Adrenal gland (tissue), 12 donors: ENCODE results near the gene WNT3. TPM values are rescaled to one million over a fixed set of nuclear protein-coding genes. Genes with fewer than 3 reads are reported as not detected.

ENCODE experiments used
- DNase-seq, 7 donors: peaks; one replicate each; pipeline ENCODE4 v3.0.0-alpha.2; 2019 to 2020
- H3K27ac ChIP-seq, 5 donors: fragments of 200-600 bp; sonication (generic) in 4 of 5; 1 replicate in 3 of 5; 2 replicates in 2 of 5; pipeline versions ENCODE4 v1.5.1 to v1.8.0; 2016 to 2020; ENCODE audit warnings: mild to moderate bottlenecking in 1 of 5
- H3K27me3 ChIP-seq: fragments of 200-600 bp; 2 replicates; pipeline ENCODE4 v1.8.0; 2021
- H3K36me3 ChIP-seq, 2 donors: fragments of 200-600 bp; replicated peaks in 1 of 2; 1 replicate in 1 of 2; 2 replicates in 1 of 2; pipeline versions ENCODE4 v1.5.1 to v1.8.0; 2018 to 2022
- H3K4me1 ChIP-seq, 2 donors: fragments of 200-600 bp; replicated peaks in 1 of 2; 1 replicate in 1 of 2; 2 replicates in 1 of 2; pipeline versions ENCODE4 v1.5.1 to v1.8.0; 2018 to 2021
- H3K4me3 ChIP-seq, 4 donors: fragments of 200-600 bp; sonication (generic) in 3 of 4; one replicate each; pipeline ENCODE4 v1.5.1; 2016 to 2018
- H3K9me3 ChIP-seq, 3 donors: fragments of 200-600 bp; sonication (generic) in 1 of 3; replicated peaks in 1 of 3; 1 replicate in 2 of 3; 2 replicates in 1 of 3; pipeline versions ENCODE4 v1.5.1 to v1.8.0; 2016 to 2021
- CTCF ChIP-seq, 6 experiments: fragments of 450-650 bp in 4 of 6; fragments of 200-600 bp in 2 of 6; sonication (generic) in 1 of 6; IDR thresholded peaks; 1 replicate in 5 of 6; 2 replicates in 1 of 6; pipeline versions ENCODE4 v1.5.1 to v1.8.0; 2016 to 2021; ENCODE audit warnings: antibody characterized with exemption in 6 of 6, mild to moderate bottlenecking in 2 of 6, moderate library complexity in 1 of 6
- POLR2A ChIP-seq, 2 donors: fragments of 450-650 bp; IDR thresholded peaks; one replicate each; pipeline ENCODE4 v1.6.1; 2017; ENCODE audit warnings: antibody characterized with exemption in 2 of 2, mild to moderate bottlenecking in 2 of 2, moderate library complexity in 1 of 2
- WGBS, 4 donors: extraction: QIAGEN DNeasy Blood & Tissue Kit in 2 of 4; methylation state at CpG; one replicate each; pipeline versions ENCODE4 v1.1.5 to v1.1.7; 2013 to 2017; 5-methylcytosine and 5-hydroxymethylcytosine counted together
- intact Hi-C, 2 donors: fragments of 100-400 bp; cut with DNase I; formaldehyde crosslinking; loops; one replicate each; pipeline versions ENCODE4 v1.14.1 to v1.15.0; 2022 to 2023
- polyA plus RNA-seq, 3 donors: library from polyadenylated mRNA; stranded (reverse); fragments of 200-250 nt in 2 of 3; fragments of 350-450 nt in 1 of 3; fragmentation: Illumina TruSeq in 1 of 3; extraction: RNeasy Lipid Tissue Mini Kit (QIAGEN cat#74804) in 1 of 3; gene quantifications; one replicate each; pipeline ENCODE4 v1.2.3, GENCODE V29; 2013 to 2014
- total RNA-seq, 9 donors: library from RNA; depleted of rRNA in 4 of 9; stranded (reverse); fragments of >200 nt in 4 of 9; fragments of 120-200 nt in 1 of 9; fragmentation: NEBNext Ultra II Directional in 1 of 9; extraction: Animal tissue kit (Norgen Biotek cat#: 25700) in 1 of 9; gene quantifications; one replicate each; pipeline versions ENCODE4 v1.1.0 to v1.2.4, GENCODE V29; 2013 to 2023
- donor health status: healthy with polysubstance abuse.
- donor health status: Bipolar disorder and iron deficiency.
- donor health status: DM: yes; HTN: yes; CAD: no.
- donor health status: DM: no; HTN: no; CAD: no.
- donor health status: DM: no; HTN: no; CAD: no.
- donor health status: DM: yes; HTN: yes; CAD: no.

Gene WNT3
- total and polyA plus RNA-seq, 12 donors: 0.16 to 1.1 (median 0.46) TPM; not detected in 2

- 68 to 80% (median 77%) methylated on average over 7 to 8 of the region's 8 CpGs for WGBS, 4 donors
- Histone ChIP-seq H3K4me3 (no peak overlapping the region), H3K9me3 (no peaks in the 10 kb centered on the region), H3K36me3 (no peaks in the 10 kb centered on the region), H3K4me1 (peaks cover 2 to 9% of the 10 kb centered on the region in 2 donors), H3K27me3 (peaks cover 41% of the 10 kb centered on the region), H3K27ac (no peak overlapping the region)
- DNase-seq: no peak
- intact Hi-C loops: no loop called here
- TF ChIP-seq POLR2A (IDR thresholded peaks at IDR 0.05) (no peak), CTCF (IDR thresholded peaks at IDR 0.05) (no peak)
Measured at GRCh38 chr17:46823657-46824056, 5.2 kb upstream of the WNT3 start.

- TF ChIP-seq POLR2A (IDR thresholded peaks at IDR 0.05) (no peak), CTCF (IDR thresholded peaks at IDR 0.05) (peak in 3 of 6 experiments; percentile 36 to 47 (median 40))
- intact Hi-C loops: no loop called here
- Histone ChIP-seq H3K36me3 (no peaks in the 10 kb centered on the region), H3K4me1 (peaks cover 8 to 14% of the 10 kb centered on the region in 2 donors), H3K9me3 (no peaks in the 10 kb centered on the region), H3K27me3 (peaks cover 51% of the 10 kb centered on the region), H3K27ac (no peak overlapping the region), H3K4me3 (no peak overlapping the region)
- DNase-seq: no peak
- 8 to 23% (median 18%) methylated on average over 6 to 35 of the region's 35 CpGs for WGBS, 4 donors
Measured at GRCh38 chr17:46822388-46822921, 4.0 kb upstream of the WNT3 start.

GRCh38 chr17:46821482-46822387, 3.2 kb upstream of the WNT3 start:
- no peak for DNase-seq
- H3K4me3 ChIP-seq: no peak overlapping the region
- H3K9me3 ChIP-seq: no peaks in the 10 kb centered on the region
- intact Hi-C loops: no loop called here
- no peaks in the 10 kb centered on the region for H3K36me3 ChIP-seq
- H3K4me1 ChIP-seq: peaks cover 8 to 14% of the 10 kb centered on the region in 2 donors
- no peak for TF ChIP-seq CTCF (IDR thresholded peaks at IDR 0.05)
- TF ChIP-seq POLR2A (IDR thresholded peaks at IDR 0.05): no peak
- 14 to 30% (median 26%) methylated on average over 18 to 31 of the region's 31 CpGs for WGBS, 4 donors
- H3K27me3 ChIP-seq: peaks cover 58% of the 10 kb centered on the region
- no peak overlapping the region for H3K27ac ChIP-seq

GRCh38 chr17:46820592-46821450, 2.3 kb upstream of the WNT3 start:
- H3K4me3 ChIP-seq: no peak overlapping the region
- TF ChIP-seq CTCF (IDR thresholded peaks at IDR 0.05) (no peak), POLR2A (IDR thresholded peaks at IDR 0.05) (no peak)
- intact Hi-C loops: no loop called here
- no peaks in the 10 kb centered on the region for H3K36me3 ChIP-seq
- 47 to 63% (median 59%) methylated on average over 8 to 13 of the region's 13 CpGs for WGBS, 4 donors
- H3K9me3 ChIP-seq: no peaks in the 10 kb centered on the region
- no peak for DNase-seq
- H3K27ac ChIP-seq: no peak overlapping the region
- peaks cover 60% of the 10 kb centered on the region for H3K27me3 ChIP-seq
- peaks cover 8 to 14% of the 10 kb centered on the region in 2 donors for H3K4me1 ChIP-seq
